ENCODE results near the gene WFIKKN1.
"Not testable (repeated sequence)": the region's sequence is repeated elsewhere in the genome, so short reads cannot be mapped to it uniquely, and the experiment has no call there.

The WFIKKN1 gene

GRCh38 chr16:595942-596735 is 34.6 kb upstream of the WFIKKN1 start:
- no peak for DNase-seq

- no peak for DNase-seq
Measured at GRCh38 chr16:596736-597060, 34.1 kb upstream of the WFIKKN1 start.

- DNase-seq: not testable (repeated sequence)
Measured at GRCh38 chr16:597655-598054, 33.1 kb upstream of the WFIKKN1 start.

- no peak for DNase-seq
Measured at GRCh38 chr16:598823-599739, 31.7 kb upstream of the WFIKKN1 start.

- DNase-seq: no peak
Measured at GRCh38 chr16:600781-601180, 30.0 kb upstream of the WFIKKN1 start.

- no peak for DNase-seq
Measured at GRCh38 chr16:603933-604332, 26.9 kb upstream of the WFIKKN1 start.

GRCh38 chr16:606656-607307 is 24.0 kb upstream of the WFIKKN1 start:
- DNase-seq: no peak

- no peak for DNase-seq
Measured at GRCh38 chr16:608019-608418, 22.8 kb upstream of the WFIKKN1 start.

- no peak for DNase-seq
Measured at GRCh38 chr16:609316-609715, 21.5 kb upstream of the WFIKKN1 start.

- no peak for DNase-seq
Measured at GRCh38 chr16:609984-610383, 20.8 kb upstream of the WFIKKN1 start.

GRCh38 chr16:610513-611381 is 20.0 kb upstream of the WFIKKN1 start:
- peak; percentile 44 to 65 for DNase-seq

- no peak for DNase-seq
Measured at GRCh38 chr16:615122-615521, 15.7 kb upstream of the WFIKKN1 start.

GRCh38 chr16:616733-617586 is 13.8 kb upstream of the WFIKKN1 start:
- DNase-seq: no peak

- DNase-seq: no peak
Measured at GRCh38 chr16:617855-618254, 12.9 kb upstream of the WFIKKN1 start.

GRCh38 chr16:619476-620100 is 11.2 kb upstream of the WFIKKN1 start:
- DNase-seq: no peak

- DNase-seq: no peak
Measured at GRCh38 chr16:620700-621525, 9.9 kb upstream of the WFIKKN1 start.

GRCh38 chr16:621526-622105 is 9.2 kb upstream of the WFIKKN1 start:
- no peak for DNase-seq

- DNase-seq: no peak
Measured at GRCh38 chr16:622920-623280, 7.9 kb upstream of the WFIKKN1 start.

GRCh38 chr16:624526-625070 is 6.2 kb upstream of the WFIKKN1 start:
- DNase-seq: no peak
